A673 (cell line): Measurements from ENCODE around the gene MYO18A. TPM values are rescaled to one million over a fixed set of nuclear protein-coding genes. Genes with fewer than 3 reads are reported as not detected.

Experiments
- BruUV-seq: library from RNA; stranded (reverse); fragments of 400-500 nt; replicated peaks from 2 replicates; lab custom pipeline; 2021; lab: Mats Ljungman, UMichigan
- CTCF ChIA-PET: fragments of 300-600 bp; sonication (Branson Sonifier 250); formaldehyde crosslinking; loops from one replicate; lab custom pipeline; 2022; ENCODE audit warnings: antibody characterized with exemption; lab: Charles Lee
- POLR2A ChIA-PET: fragments of 300-600 bp; sonication (Branson Sonifier 250); formaldehyde crosslinking; loops from one replicate; lab custom pipeline; 2022; ENCODE audit warnings: antibody characterized with exemption; ENCODE audit not compliant: low non-redundant PET; lab: Charles Lee
- DNase-seq: peaks from one replicate; pipeline ENCODE4 v3.0.0-alpha.2; 2015; ENCODE audit warnings: low spot score
- H3K27ac ChIP-seq: fragments of 200-600 bp; sonication (generic); 2 replicates; pipeline ENCODE4 v1.5.1; 2016; ENCODE audit warnings: mixed run types, low read depth, mild to moderate bottlenecking, mixed read lengths, antibody characterized with exemption, low read length; ENCODE audit not compliant: poor library complexity, severe bottlenecking
- H3K27me3 ChIP-seq: fragments of 200-600 bp; sonication (generic); replicated peaks from 2 replicates; pipeline ENCODE4 v1.6.1; 2017; ENCODE audit warnings: mixed run types, low read depth, mild to moderate bottlenecking, mixed read lengths, antibody characterized with exemption, low read length; ENCODE audit not compliant: insufficient read depth, poor library complexity
- H3K36me3 ChIP-seq: fragments of 200-600 bp; sonication (generic); 2 replicates; pipeline ENCODE4 v1.6.1; 2016; ENCODE audit warnings: mixed run types, mild to moderate bottlenecking, mixed read lengths, antibody characterized with exemption, low read length; ENCODE audit not compliant: insufficient read depth, poor library complexity, severe bottlenecking
- H3K4me1 ChIP-seq: fragments of 200-600 bp; sonication (generic); 2 replicates; pipeline ENCODE4 v1.6.1; 2017; ENCODE audit warnings: mixed run types, mild to moderate bottlenecking, mixed read lengths, antibody characterized with exemption, low read length; ENCODE audit not compliant: insufficient read depth, poor library complexity, severe bottlenecking
- H3K4me3 ChIP-seq: fragments of 200-600 bp; sonication (generic); 2 replicates; pipeline ENCODE4 v1.5.1; 2016; ENCODE audit warnings: low read depth, mixed run types, mild to moderate bottlenecking, mixed read lengths, low read length; ENCODE audit not compliant: poor library complexity, severe bottlenecking
- H3K9me3 ChIP-seq: fragments of 200-600 bp; sonication (generic); 2 replicates; pipeline ENCODE4 v1.6.1; 2016; ENCODE audit warnings: mixed run types, low read depth, mild to moderate bottlenecking, mixed read lengths, antibody characterized with exemption, low read length; ENCODE audit not compliant: poor library complexity, severe bottlenecking
- EZH2 ChIP-seq: fragments of 200-600 bp; sonication (generic); IDR thresholded peaks from 2 replicates; pipeline ENCODE4 v1.6.1; 2017; ENCODE audit warnings: borderline replicate concordance, low read depth, mild to moderate bottlenecking, mixed read lengths, antibody characterized with exemption, low read length; ENCODE audit not compliant: poor library complexity, severe bottlenecking
- intact Hi-C: fragments of 100-400 bp; cut with micrococcal nuclease; formaldehyde crosslinking; loops from one replicate; pipeline ENCODE4 v1.10.0; 2022; ENCODE audit not compliant: unreplicated experiment
- total RNA-seq: library from RNA; stranded (reverse); gene quantifications from 2 replicates; pipeline ENCODE4 v1.2.3, GENCODE V29; 2021
- TF ChIP-seq, protein P1 (sequence below): fragments of 300-800, 200-600 bp; sonication (generic); conservative IDR thresholded peaks from 2 replicates; pipeline ENCODE4 v1.5.1; 2017; ENCODE audit warnings: low read depth, mild to moderate bottlenecking, antibody characterized with exemption, low read length, moderate library complexity, mixed read lengths

MYO18A gene
- total RNA-seq, 1 experiment from 2014 or later: 26.6 TPM

DNA sequence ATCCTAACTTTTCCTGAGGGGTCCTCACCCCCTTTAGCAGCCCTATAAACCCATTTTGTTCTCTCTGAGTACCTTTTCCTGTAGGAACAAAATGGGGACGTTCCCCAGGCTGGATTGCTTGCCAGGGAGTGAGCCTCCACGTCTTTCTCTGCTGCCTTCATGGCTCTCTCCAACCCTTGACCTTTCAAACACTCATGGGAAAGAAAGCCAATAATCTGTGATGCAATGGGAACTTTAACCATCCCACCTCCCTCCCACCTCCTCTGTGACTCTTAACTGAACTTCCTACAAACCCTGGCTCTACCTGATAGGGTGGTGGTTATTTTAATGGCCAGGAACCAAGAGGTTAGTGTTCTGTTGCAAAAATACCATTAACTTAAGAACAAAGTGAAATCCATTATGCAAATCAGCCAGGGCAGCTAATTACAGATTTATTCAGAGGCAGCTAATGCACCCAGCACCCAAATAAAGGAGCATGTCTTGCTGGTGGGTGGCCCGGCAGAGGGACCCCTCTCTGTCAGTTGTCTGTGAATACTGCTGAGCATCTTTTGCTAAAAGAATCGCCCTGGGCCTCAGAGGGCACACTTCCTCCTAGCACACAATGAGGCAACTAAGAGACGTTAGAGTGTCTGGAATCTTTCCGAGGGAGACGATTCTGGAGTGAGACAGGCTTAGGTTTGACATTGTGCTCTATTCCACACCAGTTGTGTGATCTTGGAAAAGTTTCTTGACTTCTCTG is 134.3 kb downstream of the MYO18A start:
- Histone ChIP-seq H3K36me3 (no peaks in the 10 kb centered on the region), H3K4me1 (peaks cover 44% of the 10 kb centered on the region), H3K4me3 (no peak overlapping the region), H3K9me3 (no peaks in the 10 kb centered on the region), H3K27me3 (no peaks in the 10 kb centered on the region), H3K27ac (no peak overlapping the region)
- intact Hi-C loops: no loop called here
- ChIA-PET POLR2A (no interaction called here), CTCF (no interaction called here)
- TF ChIP-seq, protein P1, sequence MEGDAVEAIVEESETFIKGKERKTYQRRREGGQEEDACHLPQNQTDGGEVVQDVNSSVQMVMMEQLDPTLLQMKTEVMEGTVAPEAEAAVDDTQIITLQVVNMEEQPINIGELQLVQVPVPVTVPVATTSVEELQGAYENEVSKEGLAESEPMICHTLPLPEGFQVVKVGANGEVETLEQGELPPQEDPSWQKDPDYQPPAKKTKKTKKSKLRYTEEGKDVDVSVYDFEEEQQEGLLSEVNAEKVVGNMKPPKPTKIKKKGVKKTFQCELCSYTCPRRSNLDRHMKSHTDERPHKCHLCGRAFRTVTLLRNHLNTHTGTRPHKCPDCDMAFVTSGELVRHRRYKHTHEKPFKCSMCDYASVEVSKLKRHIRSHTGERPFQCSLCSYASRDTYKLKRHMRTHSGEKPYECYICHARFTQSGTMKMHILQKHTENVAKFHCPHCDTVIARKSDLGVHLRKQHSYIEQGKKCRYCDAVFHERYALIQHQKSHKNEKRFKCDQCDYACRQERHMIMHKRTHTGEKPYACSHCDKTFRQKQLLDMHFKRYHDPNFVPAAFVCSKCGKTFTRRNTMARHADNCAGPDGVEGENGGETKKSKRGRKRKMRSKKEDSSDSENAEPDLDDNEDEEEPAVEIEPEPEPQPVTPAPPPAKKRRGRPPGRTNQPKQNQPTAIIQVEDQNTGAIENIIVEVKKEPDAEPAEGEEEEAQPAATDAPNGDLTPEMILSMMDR: no peak
- TF ChIP-seq EZH2: no peak
- no peak for DNase-seq
- BruUV-seq: no TSS peak

DNA sequence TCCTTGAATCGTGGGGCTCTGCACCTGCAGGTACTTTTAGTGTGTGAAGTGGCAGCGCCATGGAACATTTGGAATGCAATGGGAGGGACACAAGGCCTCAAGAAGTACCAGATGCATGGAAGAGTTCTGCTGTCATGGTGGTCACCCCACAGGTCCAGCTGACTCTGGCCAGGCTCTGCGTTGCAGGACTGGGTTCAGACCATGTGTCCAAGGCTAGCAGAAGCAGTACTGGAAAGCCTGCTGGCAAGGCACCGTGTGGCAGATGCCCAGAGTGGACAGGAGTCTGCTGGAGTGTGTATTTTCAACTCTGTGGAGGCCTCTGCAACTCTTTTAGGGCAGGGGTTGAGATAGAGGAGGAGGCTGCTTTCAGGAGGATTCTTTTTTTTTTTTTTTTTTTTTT is 135.2 kb downstream of the MYO18A start:
- no peak overlapping the region for H3K27ac ChIP-seq
- no peaks in the 10 kb centered on the region for H3K27me3 ChIP-seq
- H3K9me3 ChIP-seq: no peaks in the 10 kb centered on the region
- ChIA-PET CTCF (no interaction called here), POLR2A (no interaction called here)
- TF ChIP-seq, protein P1: no peak
- no peak for DNase-seq
- no peaks in the 10 kb centered on the region for H3K36me3 ChIP-seq
- no peak overlapping the region for H3K4me3 ChIP-seq
- intact Hi-C loops: no loop called here
- no TSS peak for BruUV-seq
- peaks cover 49% of the 10 kb centered on the region for H3K4me1 ChIP-seq

DNA sequence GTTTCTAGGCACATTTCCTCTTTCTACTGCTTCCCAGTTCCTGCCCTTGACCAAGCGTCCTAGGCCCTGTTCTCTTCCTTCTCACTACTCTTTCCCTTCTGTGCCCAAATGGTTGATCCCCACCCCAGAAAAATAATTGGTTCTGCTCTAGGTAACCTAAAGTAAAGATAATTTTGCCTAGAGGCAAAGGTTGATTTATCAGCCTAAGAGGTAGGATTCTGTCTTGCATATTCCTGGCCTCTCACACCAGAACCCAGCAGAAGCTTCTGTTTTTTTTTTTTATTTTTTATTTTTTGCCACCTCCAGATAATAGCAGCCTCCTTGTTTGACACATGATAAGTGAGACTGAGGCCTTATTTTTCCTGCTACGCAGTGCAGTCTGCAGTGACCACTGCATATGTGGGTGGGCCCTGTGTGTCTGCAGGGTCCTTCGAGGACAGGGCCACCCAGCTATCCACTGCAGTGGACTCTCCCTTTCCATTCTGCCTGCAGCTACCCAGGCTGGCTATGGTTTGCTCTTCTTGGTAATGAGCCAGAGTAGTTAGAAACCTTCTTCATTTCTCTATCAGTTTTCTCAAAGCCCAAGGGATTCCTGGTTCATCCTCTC is 136.6 kb downstream of the MYO18A start:
- intact Hi-C loops: loop anchor here (5.0 kb wide), 2 partner anchors 61 to 69 kb away; no protein-coding TSS in a partner anchor
- Histone ChIP-seq H3K4me1 (peaks cover 57% of the 10 kb centered on the region), H3K27me3 (no peaks in the 10 kb centered on the region), H3K9me3 (no peaks in the 10 kb centered on the region), H3K27ac (peak overlapping the region; percentile 70), H3K36me3 (no peaks in the 10 kb centered on the region), H3K4me3 (no peak overlapping the region)
- TF ChIP-seq EZH2: no peak
- TF ChIP-seq, protein P1: no peak
- ChIA-PET POLR2A (interaction anchor here (0.7 kb wide), 1 partner anchor 66 kb away, joined by 3 read pairs; no protein-coding TSS in a partner anchor), CTCF (no interaction called here)
- no TSS peak for BruUV-seq
- DNase-seq: peak; percentile 73
